Vagina (tissue), 2 donors: ENCODE measurements around the gene FAM3B.

ENCODE experiments used
- POLR2A ChIP-seq, 2 donors: fragments of 450-650 bp; IDR thresholded peaks; one replicate each; pipeline ENCODE4 v1.6.1; 2017; ENCODE audit warnings: antibody characterized with exemption in 2 of 2, mild to moderate bottlenecking in 2 of 2, moderate library complexity in 2 of 2
- POLR2AphosphoS5 ChIP-seq, 2 donors: sonication (generic); formaldehyde crosslinking; IDR thresholded peaks; one replicate each; pipeline ENCODE4 v1.9.0; 2017; ENCODE audit warnings: antibody characterized with exemption in 2 of 2, mild to moderate bottlenecking in 2 of 2, low read depth in 1 of 2; ENCODE audit not compliant: insufficient read depth in 1 of 2
- TF ChIP-seq, protein P1 (sequence below), 3 experiments: fragments of 450-650 bp in 2 of 3; fragments of 200-600 bp in 1 of 3; sonication (generic) in 1 of 3; IDR thresholded peaks; one replicate each; pipeline ENCODE4 v1.5.1; 2017 to 2019; ENCODE audit warnings: antibody characterized with exemption in 3 of 3, mild to moderate bottlenecking in 2 of 3, moderate library complexity in 2 of 3

DNA sequence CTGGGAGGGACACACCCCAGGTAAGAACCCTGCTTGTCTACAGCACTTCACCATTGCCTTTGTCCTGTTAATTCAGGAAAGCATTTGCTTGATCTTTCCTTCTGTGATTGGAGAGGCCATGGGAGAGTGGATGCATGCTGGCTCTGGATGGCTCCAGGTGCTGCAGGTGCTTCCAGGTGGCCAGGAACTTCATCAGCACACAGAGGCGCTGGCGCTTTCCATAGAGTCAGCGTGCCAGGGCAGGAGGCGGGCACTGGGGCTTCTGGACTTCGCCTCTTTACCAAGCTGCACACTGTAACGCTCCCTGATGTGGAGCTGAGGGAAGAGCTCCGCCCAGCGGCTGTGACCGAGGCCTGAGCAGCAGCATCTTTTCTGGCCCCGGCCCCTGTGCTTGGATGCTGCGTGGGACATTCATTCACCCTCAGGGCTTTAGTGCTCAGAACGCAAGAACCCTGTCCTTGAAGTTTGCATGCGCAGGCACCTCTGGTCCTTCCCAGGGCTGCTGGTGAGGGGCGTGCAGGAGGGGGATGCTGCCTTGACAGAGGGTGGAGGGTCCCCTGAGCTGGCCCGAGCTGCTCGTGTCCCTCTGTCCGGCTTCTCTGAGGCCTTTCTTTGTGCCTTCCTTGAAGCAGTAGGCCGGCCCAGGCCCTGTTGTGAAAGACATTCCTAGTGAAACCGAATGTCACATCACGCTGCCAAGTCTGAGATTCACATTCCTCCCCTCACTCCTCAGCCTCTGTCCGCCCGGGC lies 43.6 kb downstream of the FAM3B start:
- TF ChIP-seq, protein P1, sequence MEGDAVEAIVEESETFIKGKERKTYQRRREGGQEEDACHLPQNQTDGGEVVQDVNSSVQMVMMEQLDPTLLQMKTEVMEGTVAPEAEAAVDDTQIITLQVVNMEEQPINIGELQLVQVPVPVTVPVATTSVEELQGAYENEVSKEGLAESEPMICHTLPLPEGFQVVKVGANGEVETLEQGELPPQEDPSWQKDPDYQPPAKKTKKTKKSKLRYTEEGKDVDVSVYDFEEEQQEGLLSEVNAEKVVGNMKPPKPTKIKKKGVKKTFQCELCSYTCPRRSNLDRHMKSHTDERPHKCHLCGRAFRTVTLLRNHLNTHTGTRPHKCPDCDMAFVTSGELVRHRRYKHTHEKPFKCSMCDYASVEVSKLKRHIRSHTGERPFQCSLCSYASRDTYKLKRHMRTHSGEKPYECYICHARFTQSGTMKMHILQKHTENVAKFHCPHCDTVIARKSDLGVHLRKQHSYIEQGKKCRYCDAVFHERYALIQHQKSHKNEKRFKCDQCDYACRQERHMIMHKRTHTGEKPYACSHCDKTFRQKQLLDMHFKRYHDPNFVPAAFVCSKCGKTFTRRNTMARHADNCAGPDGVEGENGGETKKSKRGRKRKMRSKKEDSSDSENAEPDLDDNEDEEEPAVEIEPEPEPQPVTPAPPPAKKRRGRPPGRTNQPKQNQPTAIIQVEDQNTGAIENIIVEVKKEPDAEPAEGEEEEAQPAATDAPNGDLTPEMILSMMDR (IDR thresholded peaks at IDR 0.05): no peak
- TF ChIP-seq POLR2AphosphoS5 (IDR thresholded peaks at IDR 0.05; ENCODE audit: insufficient read depth in 1 of 2, low read depth in 1 of 2) (peak in 1 of 2 donors; percentile 17), POLR2A (IDR thresholded peaks at IDR 0.05) (no peak)
